HepG2 (cell line): Measurements from ENCODE around the gene ARHGEF16. TPM values are rescaled to one million over a fixed set of nuclear protein-coding genes. Genes with fewer than 3 reads are reported as not detected.

ENCODE experiments used
- ASH2L ChIP-seq: fragments of 300-600, 200-600 bp; sonication (generic); IDR thresholded peaks from 2 replicates; pipeline ENCODE4 v1.7.0; 2017; ENCODE audit warnings: low read depth, mild to moderate bottlenecking, moderate library complexity, mixed read lengths, low read length; ENCODE audit not compliant: insufficient read length
- CREM ChIP-seq, 2 experiments: sonication (generic) in 1 of 2; formaldehyde crosslinking in 1 of 2; IDR thresholded peaks; 2 replicates each; pipeline versions ENCODE4 v1.4.0 to v1.6.1; 2016 to 2020; ENCODE audit warnings: antibody characterized with exemption in 1 of 2, mild to moderate bottlenecking in 1 of 2, missing genetic modification reagents in 1 of 2
- KDM3A ChIP-seq: IDR thresholded peaks from 2 replicates; pipeline ENCODE4 v1.6.1; 2018; ENCODE audit warnings: low read depth, missing compliant biosample characterization
- MIER3 ChIP-seq: IDR thresholded peaks from 2 replicates; pipeline ENCODE4 v1.6.1; 2016; ENCODE audit warnings: missing compliant biosample characterization, borderline replicate concordance
- PAWR ChIP-seq: sonication (generic); formaldehyde crosslinking; IDR thresholded peaks from 2 replicates; pipeline ENCODE4 v1.4.0; 2020; ENCODE audit warnings: missing genetic modification reagents, mild to moderate bottlenecking, borderline replicate concordance
- SAP130 ChIP-seq: IDR thresholded peaks from 2 replicates; pipeline ENCODE4 v1.6.1; 2016; ENCODE audit warnings: low read depth
- SIN3A ChIP-seq: IDR thresholded peaks from 2 replicates; pipeline ENCODE4 v1.6.1; 2011; ENCODE audit warnings: low read depth, mild to moderate bottlenecking, control low read depth, low read length, borderline replicate concordance
- SNAPC5 ChIP-seq: sonication (generic); formaldehyde crosslinking; IDR thresholded peaks from 2 replicates; pipeline ENCODE4 v1.8.1; 2023; ENCODE audit warnings: mild to moderate bottlenecking, missing genetic modification reagents, borderline replicate concordance
- SRY ChIP-seq: sonication (generic); formaldehyde crosslinking; IDR thresholded peaks from 2 replicates; pipeline ENCODE4 v1.8.0; 2022; ENCODE audit warnings: mild to moderate bottlenecking, missing genetic modification reagents
- YY1 ChIP-seq: IDR thresholded peaks from 2 replicates; pipeline ENCODE4 v1.6.1; 2011; ENCODE audit warnings: low read length, low read depth, moderate library complexity, mild to moderate bottlenecking; ENCODE audit not compliant: insufficient read depth, insufficient replicate concordance
- ZBTB7A ChIP-seq: sonication (generic); formaldehyde crosslinking; IDR thresholded peaks from 2 replicates; pipeline ENCODE4 v1.8.0; 2022; ENCODE audit warnings: mild to moderate bottlenecking, missing genetic modification reagents
- ZNF232 ChIP-seq: sonication (generic); formaldehyde crosslinking; IDR thresholded peaks from 2 replicates; pipeline ENCODE4 v1.4.0; 2020; ENCODE audit warnings: missing genetic modification reagents, borderline replicate concordance
- ZNF3 ChIP-seq: IDR thresholded peaks from 2 replicates; pipeline ENCODE4 v1.7.0; 2017; ENCODE audit warnings: inconsistent platforms
- ZNF484 ChIP-seq: sonication (generic); formaldehyde crosslinking; IDR thresholded peaks from 2 replicates; pipeline ENCODE4 v1.5.1; 2020; ENCODE audit warnings: mild to moderate bottlenecking, low read depth, missing genetic modification reagents, borderline replicate concordance
- ZNF549 ChIP-seq: sonication (generic); formaldehyde crosslinking; IDR thresholded peaks from 2 replicates; pipeline ENCODE4 v1.5.0; 2020; ENCODE audit warnings: missing genetic modification reagents
- ZNF563 ChIP-seq: sonication (generic); formaldehyde crosslinking; IDR thresholded peaks from 2 replicates; pipeline ENCODE4 v1.8.0; 2022; ENCODE audit warnings: mild to moderate bottlenecking, moderate library complexity, missing genetic modification reagents
- ZNF615 ChIP-seq: sonication (generic); formaldehyde crosslinking; IDR thresholded peaks from 2 replicates; pipeline ENCODE4 v1.5.0; 2020; ENCODE audit warnings: mild to moderate bottlenecking, missing genetic modification reagents, borderline replicate concordance
- ZNF839 ChIP-seq: sonication (generic); formaldehyde crosslinking; IDR thresholded peaks from 2 replicates; pipeline ENCODE4 v1.4.0; 2020; ENCODE audit warnings: missing genetic modification reagents, mild to moderate bottlenecking, borderline replicate concordance
- polyA plus RNA-seq, 8 experiments: library from polyadenylated mRNA; depleted of rRNA in 3 of 8; stranded (reverse) in 7 of 8; unstranded in 1 of 8; fragments of >200 nt; fragmentation: Illumina TruSeq in 4 of 8; extraction: Trizol in 4 of 8; gene quantifications; 2 replicates each; pipeline versions ENCODE4 v1.2.1 to v1.2.3, GENCODE V29; 2011 to 2016; ENCODE audit warnings: low read depth in 4 of 8, missing spikeins in 1 of 8, mixed read lengths in 1 of 8; ENCODE audit not compliant: insufficient read depth in 1 of 8
- total RNA-seq, 5 experiments: library from RNA; depleted of rRNA; stranded (reverse); fragments of >200 nt; fragmentation: Illumina TruSeq; extraction: Trizol; gene quantifications; 2 replicates each; pipeline ENCODE4 v1.2.3, GENCODE V29; 2016; ENCODE audit warnings: low read depth in 1 of 5
- TF ChIP-seq, protein P1 (sequence below): sonication (generic); formaldehyde crosslinking; conservative IDR thresholded peaks from 2 replicates; pipeline ENCODE4 v1.8.1; 2023; ENCODE audit warnings: missing genetic modification reagents
- TF ChIP-seq, protein P2 (sequence below): sonication (generic); formaldehyde crosslinking; conservative IDR thresholded peaks from 2 replicates; pipeline ENCODE4 v1.8.0; 2022; ENCODE audit warnings: low read depth, missing genetic modification reagents
- TF ChIP-seq, protein P3 (sequence below): sonication (generic); formaldehyde crosslinking; IDR thresholded peaks from 2 replicates; pipeline ENCODE4 v1.4.0; 2020; ENCODE audit warnings: missing genetic modification reagents
- TF ChIP-seq, protein P4 (sequence below): sonication (generic); formaldehyde crosslinking; IDR thresholded peaks from 2 replicates; pipeline ENCODE4 v1.4.0; 2020; ENCODE audit warnings: missing genetic modification reagents
- TF ChIP-seq, protein P5 (sequence below): sonication (generic); formaldehyde crosslinking; IDR thresholded peaks from 2 replicates; pipeline ENCODE4 v1.5.1; 2020; ENCODE audit warnings: mild to moderate bottlenecking, missing genetic modification reagents, borderline replicate concordance

Gene ARHGEF16
- total and polyA plus RNA-seq, 2 of the 13 experiments (the other 11 are each of a cell fraction or from before 2014, with no cell fraction given) = 20.3 to 39.9 TPM

GRCh38 chr1:3453203-3453761, 1.2 kb upstream of the ARHGEF16 start (continued):
- TF ChIP-seq ASH2L = no peak
- no peak for TF ChIP-seq MIER3 (CRISPR knock-in tag)
- TF ChIP-seq, protein P1, sequence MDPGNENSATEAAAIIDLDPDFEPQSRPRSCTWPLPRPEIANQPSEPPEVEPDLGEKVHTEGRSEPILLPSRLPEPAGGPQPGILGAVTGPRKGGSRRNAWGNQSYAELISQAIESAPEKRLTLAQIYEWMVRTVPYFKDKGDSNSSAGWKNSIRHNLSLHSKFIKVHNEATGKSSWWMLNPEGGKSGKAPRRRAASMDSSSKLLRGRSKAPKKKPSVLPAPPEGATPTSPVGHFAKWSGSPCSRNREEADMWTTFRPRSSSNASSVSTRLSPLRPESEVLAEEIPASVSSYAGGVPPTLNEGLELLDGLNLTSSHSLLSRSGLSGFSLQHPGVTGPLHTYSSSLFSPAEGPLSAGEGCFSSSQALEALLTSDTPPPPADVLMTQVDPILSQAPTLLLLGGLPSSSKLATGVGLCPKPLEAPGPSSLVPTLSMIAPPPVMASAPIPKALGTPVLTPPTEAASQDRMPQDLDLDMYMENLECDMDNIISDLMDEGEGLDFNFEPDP (CRISPR knock-in tag) = no peak
- no peak for TF ChIP-seq ZNF549
- TF ChIP-seq ZNF839 (CRISPR knock-in tag) = no peak
- no peak for TF ChIP-seq SNAPC5 (CRISPR knock-in tag)
- no peak for TF ChIP-seq ZNF615
- TF ChIP-seq SAP130 = peak; percentile 39; the same call in 1 of the 2 replicates
- no peak for TF ChIP-seq ZNF3 (CRISPR knock-in tag)
- TF ChIP-seq, protein P2, sequence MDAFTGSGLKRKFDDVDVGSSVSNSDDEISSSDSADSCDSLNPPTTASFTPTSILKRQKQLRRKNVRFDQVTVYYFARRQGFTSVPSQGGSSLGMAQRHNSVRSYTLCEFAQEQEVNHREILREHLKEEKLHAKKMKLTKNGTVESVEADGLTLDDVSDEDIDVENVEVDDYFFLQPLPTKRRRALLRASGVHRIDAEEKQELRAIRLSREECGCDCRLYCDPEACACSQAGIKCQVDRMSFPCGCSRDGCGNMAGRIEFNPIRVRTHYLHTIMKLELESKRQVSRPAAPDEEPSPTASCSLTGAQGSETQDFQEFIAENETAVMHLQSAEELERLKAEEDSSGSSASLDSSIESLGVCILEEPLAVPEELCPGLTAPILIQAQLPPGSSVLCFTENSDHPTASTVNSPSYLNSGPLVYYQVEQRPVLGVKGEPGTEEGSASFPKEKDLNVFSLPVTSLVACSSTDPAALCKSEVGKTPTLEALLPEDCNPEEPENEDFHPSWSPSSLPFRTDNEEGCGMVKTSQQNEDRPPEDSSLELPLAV (CRISPR knock-in tag) = no peak
- no peak for TF ChIP-seq CREM (IDR thresholded peaks at IDR 0.05)
- no peak for TF ChIP-seq CREM (CRISPR knock-in tag; IDR thresholded peaks at IDR 0.05)
- TF ChIP-seq SIN3A = no peak
- no peak for TF ChIP-seq ZNF484
- TF ChIP-seq ZBTB7A (CRISPR knock-in tag) = peak; percentile 69
- TF ChIP-seq, protein P3, sequence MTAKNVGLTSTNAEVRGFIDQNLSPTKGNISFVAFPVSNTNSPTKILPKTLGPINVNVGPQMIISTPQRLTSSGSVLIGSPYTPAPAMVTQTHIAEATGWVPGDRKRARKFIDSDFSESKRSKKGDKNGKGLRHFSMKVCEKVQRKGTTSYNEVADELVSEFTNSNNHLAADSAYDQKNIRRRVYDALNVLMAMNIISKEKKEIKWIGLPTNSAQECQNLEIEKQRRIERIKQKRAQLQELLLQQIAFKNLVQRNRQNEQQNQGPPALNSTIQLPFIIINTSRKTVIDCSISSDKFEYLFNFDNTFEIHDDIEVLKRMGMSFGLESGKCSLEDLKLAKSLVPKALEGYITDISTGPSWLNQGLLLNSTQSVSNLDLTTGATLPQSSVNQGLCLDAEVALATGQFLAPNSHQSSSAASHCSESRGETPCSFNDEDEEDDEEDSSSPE (CRISPR knock-in tag) = no peak
- 0 out of 2 replicates have a peak, but pooled peaks have one; percentile 35 for TF ChIP-seq ZNF563 (CRISPR knock-in tag)
- TF ChIP-seq ZNF232 (CRISPR knock-in tag) = no peak
- no peak for TF ChIP-seq PAWR
- TF ChIP-seq YY1 = peak; percentile 48
- TF ChIP-seq, protein P4, sequence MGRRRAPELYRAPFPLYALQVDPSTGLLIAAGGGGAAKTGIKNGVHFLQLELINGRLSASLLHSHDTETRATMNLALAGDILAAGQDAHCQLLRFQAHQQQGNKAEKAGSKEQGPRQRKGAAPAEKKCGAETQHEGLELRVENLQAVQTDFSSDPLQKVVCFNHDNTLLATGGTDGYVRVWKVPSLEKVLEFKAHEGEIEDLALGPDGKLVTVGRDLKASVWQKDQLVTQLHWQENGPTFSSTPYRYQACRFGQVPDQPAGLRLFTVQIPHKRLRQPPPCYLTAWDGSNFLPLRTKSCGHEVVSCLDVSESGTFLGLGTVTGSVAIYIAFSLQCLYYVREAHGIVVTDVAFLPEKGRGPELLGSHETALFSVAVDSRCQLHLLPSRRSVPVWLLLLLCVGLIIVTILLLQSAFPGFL (CRISPR knock-in tag) = no peak
- peak; percentile 71; the same call in 1 of the 2 replicates for TF ChIP-seq KDM3A (CRISPR knock-in tag)
- TF ChIP-seq SRY (CRISPR knock-in tag) = peak; percentile 24; the same call in 1 of the 2 replicates
- TF ChIP-seq, protein P5, sequence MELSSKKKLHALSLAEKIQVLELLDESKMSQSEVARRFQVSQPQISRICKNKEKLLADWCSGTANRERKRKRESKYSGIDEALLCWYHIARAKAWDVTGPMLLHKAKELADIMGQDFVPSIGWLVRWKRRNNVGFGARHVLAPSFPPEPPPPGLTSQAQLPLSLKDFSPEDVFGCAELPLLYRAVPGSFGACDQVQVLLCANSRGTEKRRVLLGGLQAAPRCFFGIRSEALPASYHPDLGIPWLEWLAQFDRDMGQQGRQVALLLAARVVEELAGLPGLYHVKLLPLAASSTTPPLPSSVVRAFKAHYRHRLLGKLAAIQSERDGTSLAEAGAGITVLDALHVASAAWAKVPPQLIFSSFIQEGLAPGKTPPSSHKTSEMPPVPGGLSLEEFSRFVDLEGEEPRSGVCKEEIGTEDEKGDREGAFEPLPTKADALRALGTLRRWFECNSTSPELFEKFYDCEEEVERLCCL = no peak
